Mammary epithelial cell (primary cell): Measurements from ENCODE around the gene AKAP13.

Source experiments
- EZH2 ChIP-seq: IDR thresholded peaks from 2 replicates; pipeline ENCODE4 v1.6.1; 2012; ENCODE audit warnings: low read length, inconsistent platforms, borderline replicate concordance
- TF ChIP-seq, protein P1 (sequence below), 2 donors: IDR thresholded peaks in 1 of 2; conservative IDR thresholded peaks in 1 of 2; 2 replicates each; pipeline ENCODE4 v1.5.1; 2011 to 2012; ENCODE audit warnings: inconsistent platforms in 2 of 2, low read length in 2 of 2, mild to moderate bottlenecking in 2 of 2, control low read depth in 1 of 2, low read depth in 1 of 2; ENCODE audit not compliant: insufficient read depth in 1 of 2; ENCODE audit errors: extremely low read depth in 1 of 2

DNA sequence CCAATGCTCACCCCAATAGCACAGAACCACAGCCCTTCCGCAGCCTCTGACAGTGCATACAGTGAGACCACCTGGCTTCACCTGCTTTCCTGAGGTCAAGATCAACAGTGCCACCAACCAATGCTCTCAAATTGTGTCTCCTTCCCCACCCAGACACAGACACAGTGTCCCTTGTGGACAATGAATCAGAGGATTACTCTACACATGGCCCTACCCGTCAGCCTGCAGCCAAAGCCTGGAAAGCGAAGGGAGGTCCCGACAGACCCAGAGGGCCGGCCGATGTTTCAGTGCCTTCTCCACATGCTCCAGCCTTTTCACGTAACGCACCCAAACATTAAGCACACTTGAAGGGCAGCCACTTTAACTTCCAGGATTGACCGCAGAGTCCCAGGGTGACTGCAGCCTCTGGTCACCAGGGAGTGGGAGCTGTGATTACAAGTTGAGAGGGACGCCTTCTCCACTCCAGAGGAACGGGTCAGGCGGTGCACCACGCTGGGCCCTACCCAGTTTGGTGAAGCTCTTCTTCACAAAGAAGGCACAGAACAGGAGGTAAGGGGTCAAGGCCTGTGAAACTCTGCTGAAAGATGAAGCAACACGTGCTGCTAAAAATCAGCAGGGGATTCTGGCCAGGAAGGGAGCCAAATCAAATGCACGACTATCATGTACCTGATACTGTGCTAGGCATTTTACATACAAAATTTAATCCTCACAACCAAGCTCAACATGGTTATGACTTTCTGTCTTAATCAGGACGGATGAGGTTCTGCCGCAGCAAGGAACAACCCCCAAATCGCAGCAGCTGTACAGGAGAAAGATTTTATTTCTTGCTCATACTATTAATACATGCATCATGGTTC, 397.1 kb downstream of the AKAP13 start:
- no peak for TF ChIP-seq EZH2
- TF ChIP-seq, protein P1, sequence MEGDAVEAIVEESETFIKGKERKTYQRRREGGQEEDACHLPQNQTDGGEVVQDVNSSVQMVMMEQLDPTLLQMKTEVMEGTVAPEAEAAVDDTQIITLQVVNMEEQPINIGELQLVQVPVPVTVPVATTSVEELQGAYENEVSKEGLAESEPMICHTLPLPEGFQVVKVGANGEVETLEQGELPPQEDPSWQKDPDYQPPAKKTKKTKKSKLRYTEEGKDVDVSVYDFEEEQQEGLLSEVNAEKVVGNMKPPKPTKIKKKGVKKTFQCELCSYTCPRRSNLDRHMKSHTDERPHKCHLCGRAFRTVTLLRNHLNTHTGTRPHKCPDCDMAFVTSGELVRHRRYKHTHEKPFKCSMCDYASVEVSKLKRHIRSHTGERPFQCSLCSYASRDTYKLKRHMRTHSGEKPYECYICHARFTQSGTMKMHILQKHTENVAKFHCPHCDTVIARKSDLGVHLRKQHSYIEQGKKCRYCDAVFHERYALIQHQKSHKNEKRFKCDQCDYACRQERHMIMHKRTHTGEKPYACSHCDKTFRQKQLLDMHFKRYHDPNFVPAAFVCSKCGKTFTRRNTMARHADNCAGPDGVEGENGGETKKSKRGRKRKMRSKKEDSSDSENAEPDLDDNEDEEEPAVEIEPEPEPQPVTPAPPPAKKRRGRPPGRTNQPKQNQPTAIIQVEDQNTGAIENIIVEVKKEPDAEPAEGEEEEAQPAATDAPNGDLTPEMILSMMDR (conservative IDR thresholded peaks at IDR 0.05 in 1 of 2, IDR thresholded peaks at IDR 0.05 in 1 of 2; ENCODE audit: extremely low read depth in 1 of 2, insufficient read depth in 1 of 2, low read depth in 1 of 2, low read length in 2 of 2), result no peak
